ENCODE results near the gene STARD3.

- TF ChIP-seq CTCF (IDR thresholded peaks at IDR 0.05) (no peak), POLR2A (IDR thresholded peaks at IDR 0.05) (no peak)
Measured at GRCh38 chr17:39617100-39617445, 19.9 kb upstream of the STARD3 start.

Data from ovary (tissue), 3 donors.